ENCODE results near the gene EFCAB9.

- TF ChIP-seq GATA2 (IDR thresholded peaks at IDR 0.05; ENCODE audit: low read depth, low read length) (no peak), GATA3 (IDR thresholded peaks at IDR 0.05; ENCODE audit: low read depth, low read length) (no peak)
Measured at GRCh38 chr5:172175263-172175719, 18.7 kb upstream of the EFCAB9 start.
